ENCODE data around the gene HCN2.
"Not testable (repeated sequence)": the region's sequence is repeated elsewhere in the genome, so short reads cannot be mapped to it uniquely, and the experiment has no call there.

The HCN2 gene

GRCh38 chr19:622666-623065 lies 33.0 kb downstream of the HCN2 start:
- no peak for DNase-seq

DNA sequence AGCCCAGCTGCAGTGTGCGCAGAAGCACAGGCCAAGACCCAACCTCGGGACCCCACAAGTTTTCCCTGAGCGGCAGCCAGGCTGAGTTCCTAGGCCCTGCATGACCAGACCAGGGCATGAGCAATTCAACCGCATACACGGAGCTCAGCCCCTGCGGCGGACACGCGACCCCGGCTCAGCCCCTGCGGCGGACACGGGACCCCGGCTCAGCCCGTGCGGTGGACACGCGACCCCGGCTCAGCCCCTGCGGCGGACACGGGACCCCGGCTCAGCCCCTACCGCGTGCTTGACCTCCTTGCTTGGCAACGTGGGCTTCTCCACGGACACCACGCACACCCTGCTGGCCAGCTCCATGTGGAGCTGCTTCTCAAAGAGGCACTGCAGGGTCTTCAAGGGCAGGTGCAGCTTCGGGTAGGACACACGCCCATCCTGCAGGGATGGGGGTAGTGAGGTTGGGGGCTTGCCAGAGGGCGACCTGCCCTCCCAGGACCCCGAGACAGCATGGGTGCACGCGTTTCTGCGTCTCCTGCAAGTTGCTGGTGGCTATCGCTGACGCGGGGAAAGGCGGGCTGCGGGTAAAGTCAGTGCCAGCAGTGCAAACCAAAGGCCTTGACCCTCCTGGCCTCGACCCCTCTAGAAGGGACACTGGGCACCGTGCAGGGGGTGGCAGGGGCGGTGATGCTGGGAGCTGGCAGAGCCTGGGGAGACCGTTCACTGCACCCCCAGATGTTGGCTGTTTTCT lies 33.7 kb downstream of the HCN2 start:
- no peak for DNase-seq

- DNase-seq, result no peak
Observed at GRCh38 chr19:623974-624373, 34.3 kb downstream of the HCN2 start.

DNA sequence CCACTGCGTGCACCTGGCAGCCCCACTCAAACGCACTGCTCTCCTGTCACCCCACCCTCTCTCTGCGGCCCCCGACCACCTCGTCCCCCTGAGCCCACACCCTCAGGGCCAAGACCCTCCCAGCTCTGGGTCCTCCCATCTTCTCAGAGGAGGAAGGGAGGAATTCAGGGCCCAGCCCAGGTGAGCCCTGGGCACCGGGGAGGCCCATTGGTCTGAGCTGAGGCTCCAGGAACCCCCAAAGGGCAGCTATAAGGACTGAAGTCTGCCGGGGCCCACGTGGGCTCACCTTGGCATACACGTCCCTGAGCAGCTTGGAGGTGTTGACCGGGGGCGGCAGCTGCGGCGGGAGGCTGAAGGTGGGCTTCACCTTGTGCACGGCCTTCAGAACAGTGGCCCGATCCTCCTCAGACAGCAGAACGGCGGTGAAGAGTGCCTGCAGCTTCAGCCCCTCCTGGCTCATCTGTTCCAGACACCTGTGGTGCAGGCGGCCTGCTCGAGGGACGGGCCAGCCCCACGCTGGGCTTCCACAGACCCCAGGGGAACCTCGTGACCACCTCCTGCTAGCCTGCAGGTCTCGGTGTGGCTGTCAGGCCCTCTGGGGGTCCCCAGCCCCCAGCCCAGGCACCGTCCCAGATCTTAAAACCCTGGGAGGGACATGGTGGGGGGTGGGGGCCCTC lies 34.9 kb downstream of the HCN2 start:
- no peak for DNase-seq

DNA sequence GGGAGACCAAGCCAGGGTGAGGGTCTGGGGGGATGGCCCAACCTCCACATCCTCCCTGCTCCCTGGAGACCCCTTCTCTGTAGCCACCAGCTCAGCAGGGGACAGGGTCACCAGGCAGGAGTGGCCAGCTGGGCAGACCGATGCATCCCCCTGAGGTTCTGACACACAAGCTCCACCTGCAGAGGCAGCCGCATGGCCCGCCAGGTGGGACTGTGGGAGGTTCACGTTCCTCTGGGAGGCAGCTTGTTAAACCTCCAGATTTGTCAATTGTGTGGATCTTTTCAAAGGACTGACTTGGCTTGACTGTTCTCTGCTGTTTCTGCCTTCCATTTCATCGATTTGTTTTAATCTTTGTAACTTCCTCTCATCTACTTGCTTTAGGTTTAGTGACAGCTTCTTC lies 35.6 kb downstream of the HCN2 start:
- no peak for DNase-seq

DNA sequence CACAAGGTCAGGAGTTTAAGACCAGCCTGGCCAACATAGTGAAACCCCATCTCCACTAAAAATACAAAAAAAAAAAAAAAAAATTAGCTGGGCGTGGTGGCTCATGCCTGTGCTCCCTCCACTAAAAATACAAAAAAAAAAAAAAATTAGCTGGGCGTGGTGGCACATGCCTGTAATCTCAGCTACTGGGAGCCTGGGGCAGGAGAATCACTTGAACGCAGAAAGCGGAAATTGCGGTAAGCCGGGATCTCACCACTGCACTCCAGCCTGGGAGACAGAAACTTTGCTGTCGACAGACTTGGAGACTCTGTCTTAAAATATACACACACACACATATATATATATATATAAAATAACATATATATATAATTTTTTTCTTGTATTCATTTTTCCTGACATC lies 36.9 kb downstream of the HCN2 start:
- DNase-seq, result not testable (repeated sequence)

DNA sequence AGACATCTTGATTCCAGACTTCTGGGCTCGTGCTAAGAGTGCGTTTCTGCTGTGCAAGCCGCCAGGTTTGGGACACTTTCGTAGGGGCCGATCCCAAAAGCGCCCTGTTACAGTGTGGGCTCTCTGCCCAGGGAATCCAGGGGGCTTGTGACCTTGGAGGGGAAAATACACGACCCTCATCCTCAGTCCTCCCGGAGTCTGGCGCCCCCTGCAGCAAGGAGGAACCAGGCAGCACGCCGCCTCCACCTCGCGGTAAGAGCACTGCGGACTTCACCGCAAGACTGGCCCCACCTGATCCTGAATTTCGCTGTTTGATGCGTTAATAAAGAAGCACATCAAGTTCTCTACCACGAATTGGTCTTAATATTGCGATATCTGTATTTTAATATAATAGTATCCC lies 38.5 kb downstream of the HCN2 start:
- no peak for DNase-seq

- not testable (repeated sequence) for DNase-seq
Observed at GRCh38 chr19:629515-629914, 39.8 kb downstream of the HCN2 start.

DNA sequence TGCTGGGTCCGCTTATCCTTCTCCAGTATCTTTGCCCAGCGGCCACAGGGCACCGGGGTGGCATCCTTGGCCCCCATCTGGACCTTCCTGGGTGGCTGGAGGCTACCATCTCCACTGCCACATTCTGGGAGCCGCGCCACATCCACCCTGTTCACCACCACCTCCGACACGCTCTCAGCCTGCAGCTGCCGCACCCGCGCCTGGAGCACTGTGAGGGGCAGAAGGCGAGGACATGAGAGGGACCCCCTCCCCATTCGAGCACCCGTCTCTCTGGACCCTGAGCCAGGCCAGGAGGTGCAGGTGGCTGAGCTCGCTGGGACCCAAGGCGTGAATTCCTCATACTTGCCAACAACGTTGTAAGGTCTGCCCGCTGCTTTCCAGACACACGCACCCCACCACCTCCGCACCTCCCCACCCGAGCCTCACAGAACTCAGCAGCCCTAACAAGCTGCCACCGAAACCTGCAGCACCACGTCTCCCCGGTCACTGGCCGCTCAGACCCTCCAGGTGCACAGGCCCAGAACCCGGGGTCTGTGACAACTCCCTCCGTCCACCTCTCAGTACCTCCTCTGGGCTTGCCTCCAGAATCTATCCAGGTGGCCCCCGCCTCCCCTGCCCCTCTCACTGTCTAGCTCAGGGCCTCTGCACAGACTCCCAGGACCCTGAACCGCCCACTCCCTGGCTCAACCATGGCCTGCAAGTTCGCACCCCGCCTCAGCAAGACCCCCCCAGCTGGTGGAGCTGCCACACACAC lies 40.5 kb downstream of the HCN2 start:
- DNase-seq, result no peak

GRCh38 chr19:632579-633067 lies 42.9 kb downstream of the HCN2 start:
- DNase-seq, result no peak

GRCh38 chr19:633068-633785 lies 43.5 kb downstream of the HCN2 start, which contains the start of gene POLRMT:
Gene POLRMT (minus strand): TSS chr19:633537. CDS start chr19:633512, 25 bp downstream.
- peak; percentile 87 for DNase-seq

DNA sequence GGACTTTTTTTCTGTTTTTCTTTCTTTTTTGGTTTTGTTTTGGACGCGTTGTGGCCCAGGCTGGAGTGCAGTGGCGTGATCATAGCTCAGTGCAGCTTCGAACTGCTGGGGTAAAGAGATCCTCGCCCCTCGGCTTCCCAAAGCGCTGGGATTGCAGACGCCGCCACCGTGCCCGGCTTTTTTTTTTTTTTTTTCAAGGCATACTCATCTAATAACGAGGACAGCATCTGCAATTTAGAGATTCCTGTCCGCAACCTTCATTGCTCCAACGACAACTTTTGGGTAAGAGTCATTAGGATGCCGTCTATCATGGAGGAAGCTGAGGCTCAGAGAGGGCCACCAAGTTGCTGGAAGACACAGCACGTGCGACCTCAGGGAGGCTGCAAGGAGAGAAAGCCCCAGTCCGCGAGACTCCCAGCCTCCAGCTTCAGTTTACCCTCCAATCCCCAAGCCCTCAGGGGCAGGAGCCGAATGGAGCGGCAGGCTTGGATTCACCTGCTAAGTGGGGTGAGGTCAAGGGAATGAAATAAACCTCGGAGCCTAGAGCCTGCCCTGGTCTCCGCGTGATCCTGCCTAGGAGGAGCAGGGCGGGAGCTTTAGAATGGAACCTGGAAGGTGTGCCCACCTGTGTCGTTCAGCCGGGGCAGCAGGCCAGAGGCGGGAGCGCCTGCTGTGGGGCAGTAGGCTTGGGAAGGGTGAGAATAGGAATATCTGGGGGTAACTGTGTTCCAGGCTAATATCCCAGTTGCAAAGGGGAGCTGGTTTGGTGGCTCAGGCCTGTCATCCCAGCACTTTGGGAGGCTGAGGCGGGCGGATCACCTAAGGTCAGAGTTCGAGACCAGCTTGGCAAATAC lies 44.3 kb downstream of the HCN2 start:
- no peak for DNase-seq

- no peak for DNase-seq
Observed at GRCh38 chr19:634975-635652, 45.4 kb downstream of the HCN2 start.

GRCh38 chr19:638906-639252 lies 49.2 kb downstream of the HCN2 start:
- no peak for DNase-seq

DNA sequence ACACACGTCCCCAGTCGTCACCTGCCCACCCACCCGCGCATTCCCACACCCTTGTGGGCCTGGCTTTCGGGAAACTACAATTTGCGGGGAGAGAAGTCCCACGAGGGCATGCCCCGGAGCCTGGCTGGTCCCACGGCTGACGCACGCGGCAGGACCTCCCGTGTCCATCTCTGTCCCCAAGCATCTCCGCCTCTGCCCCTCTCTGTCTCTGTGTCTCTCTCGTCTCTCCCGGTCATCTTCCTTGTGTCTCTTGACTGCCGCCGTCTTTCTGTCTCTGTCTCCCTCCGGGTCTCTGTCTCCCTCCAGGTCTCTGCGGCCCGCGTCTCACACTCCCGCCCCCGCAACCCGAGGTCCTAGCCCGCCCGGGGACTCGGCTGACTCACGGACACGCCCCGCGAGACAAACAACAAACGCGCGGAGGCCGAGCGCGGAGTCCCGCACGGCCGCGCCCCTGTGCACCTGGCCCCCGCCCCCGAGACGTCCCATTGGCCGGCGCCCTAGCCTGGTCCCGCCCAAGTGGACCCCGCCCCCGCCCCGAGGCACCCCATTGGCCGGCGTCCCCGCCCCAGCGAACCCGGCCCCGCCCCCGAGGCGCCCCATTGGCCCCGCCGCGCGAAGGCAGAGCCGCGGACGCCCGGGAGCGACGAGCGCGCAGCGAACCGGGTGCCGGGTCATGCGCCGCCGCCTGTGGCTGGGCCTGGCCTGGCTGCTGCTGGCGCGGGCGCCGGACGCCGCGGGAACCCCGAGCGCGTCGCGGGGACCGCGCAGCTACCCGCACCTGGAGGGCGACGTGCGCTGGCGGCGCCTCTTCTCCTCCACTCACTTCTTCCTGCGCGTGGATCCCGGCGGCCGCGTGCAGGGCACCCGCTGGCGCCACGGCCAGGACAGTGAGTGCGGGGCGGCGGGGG lies 49.8 kb downstream of the HCN2 start, which contains the start of gene FGF22:
FGF22 (plus strand) TSS at position 627 of the 908 bp plus-strand sequence; CDS start at position 674, 47 bp downstream.
- no peak for DNase-seq

DNA sequence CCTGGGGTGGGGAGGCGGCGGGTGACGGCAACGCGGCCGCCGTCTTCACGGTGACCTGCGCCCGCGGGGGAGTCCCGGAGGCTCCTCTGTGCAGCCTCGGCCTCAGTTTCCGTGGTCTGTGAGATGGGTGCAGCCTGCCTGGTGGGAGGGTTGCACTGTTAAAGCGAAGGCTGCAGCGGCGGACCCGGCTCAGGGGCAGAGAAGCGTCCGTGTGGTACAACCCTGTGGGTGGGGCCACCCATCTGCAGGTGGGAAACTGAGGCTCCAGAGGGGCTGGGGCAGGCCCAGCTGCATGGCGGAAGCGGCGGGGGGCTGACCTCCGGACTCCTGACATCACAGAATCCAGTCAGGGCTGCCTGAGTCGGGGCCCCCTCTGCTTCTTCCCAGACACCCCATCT lies 50.5 kb downstream of the HCN2 start:
- DNase-seq, result no peak

- DNase-seq, result no peak
Observed at GRCh38 chr19:640606-641189, 51.0 kb downstream of the HCN2 start.

DNA sequence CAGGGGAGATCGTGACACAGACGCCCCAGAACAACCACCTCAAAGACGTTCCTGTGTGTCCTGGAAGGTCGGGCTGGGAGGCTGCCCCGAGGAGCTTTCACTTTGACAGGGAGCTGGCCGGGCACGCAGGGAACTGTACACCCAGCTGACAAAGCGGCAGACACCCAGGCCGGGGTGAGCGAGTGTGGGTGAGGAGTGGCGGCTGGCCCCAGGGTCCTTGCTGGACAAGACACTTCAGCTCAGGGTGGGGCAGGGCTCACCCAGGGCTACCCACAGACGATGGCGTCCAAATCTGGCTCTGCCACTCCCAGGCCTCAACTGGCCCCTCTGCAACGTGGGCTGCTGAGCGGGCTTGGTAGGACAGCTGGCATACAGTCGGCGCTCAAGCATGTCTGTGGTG lies 52.0 kb downstream of the HCN2 start:
- no peak for DNase-seq

- DNase-seq, result no peak
Observed at GRCh38 chr19:642767-643727, 53.4 kb downstream of the HCN2 start.
